K562 (cell line): ENCODE measurements around the gene OBSCN. TPM values are rescaled to one million over a fixed set of nuclear protein-coding genes. Genes with fewer than 3 reads are reported as not detected.

Experiments used
- ATAC-seq: fragments of 200-7000 bp; cut with Tn5 transposase; 3 replicates; pipeline ENCODE4 v1.9.1; 2020; ENCODE audit warnings: moderate library complexity
- BruUV-seq: library from RNA; stranded (reverse); fragments of 400-500 nt; replicated peaks from 2 replicates; lab custom pipeline; 2021; lab: Mats Ljungman, UMichigan
- CTCF ChIA-PET: fragments of 300-600 bp; formaldehyde crosslinking; extraction: SDS; loops from one replicate; lab custom pipeline; 2021; ENCODE audit warnings: low intra/inter-chr PET ratio; lab: Yijun Ruan, JAX
- POLR2A ChIA-PET: fragments of 300-600, 350-650 bp; sonication (Branson Sonifier 250); formaldehyde crosslinking; extraction: SDS; loops from one replicate; lab custom pipeline; 2021; ENCODE audit warnings: antibody characterized with exemption, inconsistent platforms; lab: Yijun Ruan, JAX
- DNase-seq, 4 experiments: peaks; one replicate each; pipeline versions ENCODE4 v3.0.0 to v3.0.0-alpha.2; 2011 to 2018; ENCODE audit warnings: low spot score in 3 of 4, mixed read lengths in 3 of 4; ENCODE audit errors: extremely low read depth in 1 of 4
- FAIRE-seq: peaks from 2 replicates; lab custom pipeline; 2011; peaks lifted over from hg19 to GRCh38; lab: Jason Lieb, UNC
- H2AFZ ChIP-seq: 2 replicates; pipeline ENCODE4 v1.6.0; 2011; ENCODE audit warnings: low read depth, low read length, control low read depth, inconsistent platforms
- H3K27ac ChIP-seq: fragments of 200-600 bp; 3 replicates; pipeline ENCODE4 v1.8.0; 2011; ENCODE audit warnings: low read depth, mild to moderate bottlenecking, control low read depth, inconsistent platforms, low read length, moderate library complexity, mixed read lengths; ENCODE audit errors: extremely low read depth
- H3K27me3 ChIP-seq, 2 experiments: fragments of 300-600 bp in 1 of 2; 2 replicates in 1 of 2; 3 replicates in 1 of 2; pipeline versions ENCODE4 v1.6.0 to v1.8.0; 2011; ENCODE audit warnings: inconsistent platforms in 2 of 2, low read length in 2 of 2, mild to moderate bottlenecking in 1 of 2, mixed read lengths in 1 of 2, moderate library complexity in 1 of 2; ENCODE audit not compliant: control insufficient read depth in 2 of 2, insufficient read depth in 2 of 2
- H3K36me3 ChIP-seq: fragments of 300-600 bp; 3 replicates; pipeline ENCODE4 v1.8.0; 2011; ENCODE audit warnings: mild to moderate bottlenecking, low read length, inconsistent platforms; ENCODE audit not compliant: control insufficient read depth, insufficient read depth
- H3K4me1 ChIP-seq, 2 experiments: fragments of 200-600 bp in 1 of 2; replicated peaks in 1 of 2; 2 replicates in 1 of 2; 3 replicates in 1 of 2; pipeline versions ENCODE4 v1.5.1 to v1.8.0; 2011; ENCODE audit warnings: inconsistent platforms in 2 of 2, low read length in 2 of 2, mild to moderate bottlenecking in 1 of 2, mixed read lengths in 1 of 2, moderate library complexity in 1 of 2; ENCODE audit not compliant: control insufficient read depth in 2 of 2, insufficient read depth in 2 of 2
- H3K4me2 ChIP-seq: 2 replicates; pipeline ENCODE4 v1.6.1; 2011; ENCODE audit warnings: low read length, control low read depth, inconsistent platforms, mixed read lengths; ENCODE audit not compliant: insufficient read depth
- H3K4me3 ChIP-seq: fragments of 200-600 bp; sonication (generic), shearing (Covaris generic); 2 replicates; pipeline ENCODE4 v1.5.1; 2016; ENCODE audit warnings: control low read depth, inconsistent platforms
- H3K79me2 ChIP-seq: fragments of 200-600 bp; 3 replicates; pipeline ENCODE4 v1.8.0; 2011; ENCODE audit warnings: low read length, inconsistent platforms; ENCODE audit not compliant: control insufficient read depth, insufficient read depth
- H3K9ac ChIP-seq, 2 experiments: 2 replicates each; pipeline versions ENCODE4 v1.6.0 to v1.6.1; 2011; ENCODE audit warnings: low read depth in 2 of 2, low read length in 2 of 2, control low read depth in 1 of 2, inconsistent platforms in 1 of 2, mild to moderate bottlenecking in 1 of 2, mixed read lengths in 1 of 2; ENCODE audit not compliant: insufficient read depth in 1 of 2
- H3K9me1 ChIP-seq: one replicate; pipeline ENCODE4 v1.6.0; 2011; ENCODE audit warnings: inconsistent platforms, mild to moderate bottlenecking, low read length, moderate library complexity; ENCODE audit not compliant: control insufficient read depth, insufficient read depth
- H3K9me3 ChIP-seq: replicated peaks from 2 replicates; pipeline ENCODE4 v1.5.1; 2011; ENCODE audit warnings: low read depth, low read length, inconsistent platforms; ENCODE audit not compliant: control insufficient read depth, insufficient read depth
- H4K20me1 ChIP-seq: replicated peaks from 2 replicates; pipeline ENCODE4 v1.6.1; 2011; ENCODE audit warnings: low read length, inconsistent platforms, mixed read lengths; ENCODE audit not compliant: control insufficient read depth, insufficient read depth
- HNRNPL ChIP-seq: fragments of 200-400 bp; formaldehyde crosslinking; IDR thresholded peaks from 2 replicates; pipeline ENCODE4 v1.6.1; 2017; ENCODE audit warnings: low read depth, mild to moderate bottlenecking, low read length
- POLR2G ChIP-seq: fragments of 200-400 bp; formaldehyde crosslinking; IDR thresholded peaks from 2 replicates; pipeline ENCODE4 v1.6.1; 2017; ENCODE audit warnings: low read depth, mild to moderate bottlenecking, antibody characterized with exemption, low read length, moderate library complexity
- RBFOX2 ChIP-seq: fragments of 200-400 bp; formaldehyde crosslinking; IDR thresholded peaks from 2 replicates; pipeline ENCODE4 v1.6.1; 2017; ENCODE audit warnings: low read depth, mild to moderate bottlenecking, low read length, moderate library complexity
- ZNF830 ChIP-seq: fragments of 250-450 bp; sonication (Bioruptor Pico); IDR thresholded peaks from 2 replicates; pipeline ENCODE4 v1.5.0; 2021; ENCODE audit warnings: mild to moderate bottlenecking
- WGBS: fragments of 100-300 bp; shearing (Covaris generic); methylation state at CpG from one replicate; pipeline ENCODE4 v1.1.6; 2016; ENCODE audit warnings: low coverage, mixed read lengths; ENCODE audit not compliant: insufficient coverage; ENCODE audit errors: missing lambda C conversion rate; 5-methylcytosine and 5-hydroxymethylcytosine counted together
- in situ Hi-C: fragments of 300-500 bp; cut with MboI; formaldehyde crosslinking; loops from 4 replicates; pipeline ENCODE4 v1.15.0; 2018; ENCODE audit warnings: inconsistent platforms, mixed read lengths
- intact Hi-C: fragments of 100-400 bp; cut with micrococcal nuclease; formaldehyde crosslinking; loops from 2 replicates; pipeline ENCODE4 v1.14.2; 2022
- polyA plus RNA-seq, 8 experiments: library from polyadenylated mRNA; depleted of rRNA in 4 of 8; stranded (reverse) in 5 of 8; unstranded in 3 of 8; fragments of >200 nt; fragmentation: Nextera tagmentation in 2 of 8; fragmentation: Illumina TruSeq in 1 of 8; extraction: Ambion mirVana in 2 of 8; extraction: Trizol in 1 of 8; gene quantifications; 2 replicates each; pipeline versions ENCODE4 v1.2.1 to v1.2.3, GENCODE V29; 2011 to 2014; ENCODE audit warnings: inconsistent platforms in 1 of 8, missing spikeins in 1 of 8
- total RNA-seq, 7 experiments: library from RNA; depleted of rRNA in 6 of 7; stranded (reverse); fragments of >200 nt in 6 of 7; fragmentation: Illumina TruSeq in 2 of 7; extraction: Trizol in 2 of 7; gene quantifications; 2 replicates each; pipeline versions ENCODE4 v1.2.1 to v1.2.3, GENCODE V29; 2011 to 2021; ENCODE audit warnings: low replicate concordance in 1 of 7
- TF ChIP-seq, protein P1 (sequence below), 2 experiments: fragments of 450-650 bp; IDR thresholded peaks; 2 replicates each; pipeline ENCODE4 v1.6.1; 2018; ENCODE audit warnings: mild to moderate bottlenecking in 2 of 2, low read depth in 1 of 2; ENCODE audit not compliant: partially characterized antibody in 2 of 2
- TF ChIP-seq, protein P2 (sequence below), 3 experiments: IDR thresholded peaks in 2 of 3; conservative IDR thresholded peaks in 1 of 3; 2 replicates each; pipeline ENCODE4 v1.5.1; 2011 to 2012; ENCODE audit warnings: low read length in 3 of 3, mild to moderate bottlenecking in 3 of 3, control low read depth in 2 of 3, improper control_type of control experiment in 1 of 3, inconsistent platforms in 1 of 3, low read depth in 1 of 3, mixed read lengths in 1 of 3, moderate library complexity in 1 of 3; ENCODE audit not compliant: insufficient read depth in 2 of 3
- TF ChIP-seq, protein P3 (sequence below): sonication (generic); formaldehyde crosslinking; IDR thresholded peaks from 2 replicates; pipeline ENCODE4 v1.8.1; 2023; ENCODE audit warnings: mild to moderate bottlenecking, missing genetic modification reagents
- TF ChIP-seq, protein P4 (sequence below): IDR thresholded peaks from 2 replicates; pipeline ENCODE4 v1.6.1; 2011; ENCODE audit warnings: borderline replicate concordance, low read depth, mild to moderate bottlenecking, moderate library complexity, low read length; ENCODE audit not compliant: insufficient read depth, poor library complexity, severe bottlenecking

The OBSCN gene
- total and polyA plus RNA-seq, 9 of the 15 experiments (the other 6 are each of a cell fraction or from before 2014, with no cell fraction given) = 0.18 to 19.7 (median 3.6) TPM

DNA sequence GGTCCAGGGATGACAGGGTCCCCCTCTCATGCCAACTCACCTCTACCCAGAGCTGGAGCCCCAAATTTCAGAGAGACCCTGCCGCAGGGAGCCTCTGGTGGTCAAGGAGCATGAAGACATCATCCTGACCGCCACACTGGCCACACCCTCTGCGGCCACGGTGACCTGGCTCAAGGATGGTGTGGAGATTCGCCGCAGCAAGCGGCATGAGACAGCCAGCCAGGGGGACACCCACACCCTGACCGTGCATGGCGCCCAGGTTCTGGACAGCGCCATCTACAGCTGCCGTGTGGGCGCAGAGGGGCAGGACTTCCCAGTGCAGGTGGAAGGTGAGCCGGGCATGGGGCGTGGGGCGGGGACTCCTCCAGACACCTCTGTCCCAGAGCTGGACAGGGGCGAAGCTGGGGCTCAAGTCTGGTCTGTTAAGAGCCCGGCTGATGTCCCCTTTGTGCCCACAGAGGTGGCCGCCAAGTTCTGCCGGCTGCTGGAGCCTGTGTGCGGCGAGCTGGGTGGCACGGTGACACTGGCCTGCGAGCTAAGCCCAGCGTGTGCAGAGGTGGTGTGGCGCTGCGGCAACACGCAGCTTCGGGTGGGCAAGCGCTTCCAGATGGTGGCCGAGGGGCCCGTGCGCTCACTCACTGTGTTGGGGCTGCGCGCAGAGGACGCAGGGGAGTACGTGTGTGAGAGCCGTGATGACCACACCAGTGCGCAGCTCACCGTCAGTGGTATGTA lies 66.0 kb downstream of the OBSCN start:
- intact Hi-C loops (no loop called here), in situ Hi-C loops (no loop called here)
- H3K9ac ChIP-seq = 0 out of 4 replicates have a peak overlapping the region, but pooled peaks of 1 of the 2 experiments have one; percentile 23
- H3K9me1 ChIP-seq = peaks cover 6% of the 10 kb centered on the region
- CTCF ChIA-PET = no interaction called here
- no peaks in the 10 kb centered on the region for H3K27me3 ChIP-seq
- no peaks in the 10 kb centered on the region for H3K9me3 ChIP-seq
- H2AFZ ChIP-seq = no peak overlapping the region
- peaks cover 2% of the 10 kb centered on the region; the same call in 1 of the 3 replicates for H3K79me2 ChIP-seq
- no TSS peak for BruUV-seq
- WGBS = 83% methylated on average over 39 of the region's 39 CpGs
- no peak overlapping the region for H3K4me3 ChIP-seq
- no peak overlapping the region for H3K4me2 ChIP-seq
- FAIRE-seq = no peak
- DNase-seq = no peak
- POLR2A ChIA-PET = interaction anchor here (0.6 to 0.9 kb wide), 3 partner anchors 10 to 136 kb away, joined by 3 to 4 read pairs (median 3); no protein-coding TSS in a partner anchor
- ATAC-seq = no peak
- no peaks in the 10 kb centered on the region for H4K20me1 ChIP-seq
- H3K4me1 ChIP-seq = peaks cover 5 to 66% of the 10 kb centered on the region in 2 experiments; a peak in 3 of 5 replicates
- no peak overlapping the region for H3K27ac ChIP-seq
- TF ChIP-seq RBFOX2 (peak; percentile 24; the same call in 1 of the 2 replicates), ZNF830 (no peak), HNRNPL (0 out of 2 replicates have a peak, but pooled peaks have one; percentile 34), POLR2G (peak; percentile 40)
- TF ChIP-seq, protein P1, sequence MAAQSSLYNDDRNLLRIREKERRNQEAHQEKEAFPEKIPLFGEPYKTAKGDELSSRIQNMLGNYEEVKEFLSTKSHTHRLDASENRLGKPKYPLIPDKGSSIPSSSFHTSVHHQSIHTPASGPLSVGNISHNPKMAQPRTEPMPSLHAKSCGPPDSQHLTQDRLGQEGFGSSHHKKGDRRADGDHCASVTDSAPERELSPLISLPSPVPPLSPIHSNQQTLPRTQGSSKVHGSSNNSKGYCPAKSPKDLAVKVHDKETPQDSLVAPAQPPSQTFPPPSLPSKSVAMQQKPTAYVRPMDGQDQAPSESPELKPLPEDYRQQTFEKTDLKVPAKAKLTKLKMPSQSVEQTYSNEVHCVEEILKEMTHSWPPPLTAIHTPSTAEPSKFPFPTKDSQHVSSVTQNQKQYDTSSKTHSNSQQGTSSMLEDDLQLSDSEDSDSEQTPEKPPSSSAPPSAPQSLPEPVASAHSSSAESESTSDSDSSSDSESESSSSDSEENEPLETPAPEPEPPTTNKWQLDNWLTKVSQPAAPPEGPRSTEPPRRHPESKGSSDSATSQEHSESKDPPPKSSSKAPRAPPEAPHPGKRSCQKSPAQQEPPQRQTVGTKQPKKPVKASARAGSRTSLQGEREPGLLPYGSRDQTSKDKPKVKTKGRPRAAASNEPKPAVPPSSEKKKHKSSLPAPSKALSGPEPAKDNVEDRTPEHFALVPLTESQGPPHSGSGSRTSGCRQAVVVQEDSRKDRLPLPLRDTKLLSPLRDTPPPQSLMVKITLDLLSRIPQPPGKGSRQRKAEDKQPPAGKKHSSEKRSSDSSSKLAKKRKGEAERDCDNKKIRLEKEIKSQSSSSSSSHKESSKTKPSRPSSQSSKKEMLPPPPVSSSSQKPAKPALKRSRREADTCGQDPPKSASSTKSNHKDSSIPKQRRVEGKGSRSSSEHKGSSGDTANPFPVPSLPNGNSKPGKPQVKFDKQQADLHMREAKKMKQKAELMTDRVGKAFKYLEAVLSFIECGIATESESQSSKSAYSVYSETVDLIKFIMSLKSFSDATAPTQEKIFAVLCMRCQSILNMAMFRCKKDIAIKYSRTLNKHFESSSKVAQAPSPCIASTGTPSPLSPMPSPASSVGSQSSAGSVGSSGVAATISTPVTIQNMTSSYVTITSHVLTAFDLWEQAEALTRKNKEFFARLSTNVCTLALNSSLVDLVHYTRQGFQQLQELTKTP (IDR thresholded peaks at IDR 0.05; ENCODE audit: low read depth in 1 of 2, partially characterized antibody in 2 of 2) = no peak
- TF ChIP-seq, protein P2, sequence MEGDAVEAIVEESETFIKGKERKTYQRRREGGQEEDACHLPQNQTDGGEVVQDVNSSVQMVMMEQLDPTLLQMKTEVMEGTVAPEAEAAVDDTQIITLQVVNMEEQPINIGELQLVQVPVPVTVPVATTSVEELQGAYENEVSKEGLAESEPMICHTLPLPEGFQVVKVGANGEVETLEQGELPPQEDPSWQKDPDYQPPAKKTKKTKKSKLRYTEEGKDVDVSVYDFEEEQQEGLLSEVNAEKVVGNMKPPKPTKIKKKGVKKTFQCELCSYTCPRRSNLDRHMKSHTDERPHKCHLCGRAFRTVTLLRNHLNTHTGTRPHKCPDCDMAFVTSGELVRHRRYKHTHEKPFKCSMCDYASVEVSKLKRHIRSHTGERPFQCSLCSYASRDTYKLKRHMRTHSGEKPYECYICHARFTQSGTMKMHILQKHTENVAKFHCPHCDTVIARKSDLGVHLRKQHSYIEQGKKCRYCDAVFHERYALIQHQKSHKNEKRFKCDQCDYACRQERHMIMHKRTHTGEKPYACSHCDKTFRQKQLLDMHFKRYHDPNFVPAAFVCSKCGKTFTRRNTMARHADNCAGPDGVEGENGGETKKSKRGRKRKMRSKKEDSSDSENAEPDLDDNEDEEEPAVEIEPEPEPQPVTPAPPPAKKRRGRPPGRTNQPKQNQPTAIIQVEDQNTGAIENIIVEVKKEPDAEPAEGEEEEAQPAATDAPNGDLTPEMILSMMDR (IDR thresholded peaks at IDR 0.05 in 2 of 3, conservative IDR thresholded peaks at IDR 0.05 in 1 of 3; ENCODE audit: insufficient read depth in 2 of 3, low read depth in 1 of 3, low read length in 3 of 3) = peak; percentile 1 to 27 (median 23); a peak in 2 of 6 replicates
- TF ChIP-seq, protein P3, sequence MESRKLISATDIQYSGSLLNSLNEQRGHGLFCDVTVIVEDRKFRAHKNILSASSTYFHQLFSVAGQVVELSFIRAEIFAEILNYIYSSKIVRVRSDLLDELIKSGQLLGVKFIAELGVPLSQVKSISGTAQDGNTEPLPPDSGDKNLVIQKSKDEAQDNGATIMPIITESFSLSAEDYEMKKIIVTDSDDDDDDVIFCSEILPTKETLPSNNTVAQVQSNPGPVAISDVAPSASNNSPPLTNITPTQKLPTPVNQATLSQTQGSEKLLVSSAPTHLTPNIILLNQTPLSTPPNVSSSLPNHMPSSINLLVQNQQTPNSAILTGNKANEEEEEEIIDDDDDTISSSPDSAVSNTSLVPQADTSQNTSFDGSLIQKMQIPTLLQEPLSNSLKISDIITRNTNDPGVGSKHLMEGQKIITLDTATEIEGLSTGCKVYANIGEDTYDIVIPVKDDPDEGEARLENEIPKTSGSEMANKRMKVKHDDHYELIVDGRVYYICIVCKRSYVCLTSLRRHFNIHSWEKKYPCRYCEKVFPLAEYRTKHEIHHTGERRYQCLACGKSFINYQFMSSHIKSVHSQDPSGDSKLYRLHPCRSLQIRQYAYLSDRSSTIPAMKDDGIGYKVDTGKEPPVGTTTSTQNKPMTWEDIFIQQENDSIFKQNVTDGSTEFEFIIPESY (CRISPR knock-in tag) = peak; percentile 98
- TF ChIP-seq, protein P4, sequence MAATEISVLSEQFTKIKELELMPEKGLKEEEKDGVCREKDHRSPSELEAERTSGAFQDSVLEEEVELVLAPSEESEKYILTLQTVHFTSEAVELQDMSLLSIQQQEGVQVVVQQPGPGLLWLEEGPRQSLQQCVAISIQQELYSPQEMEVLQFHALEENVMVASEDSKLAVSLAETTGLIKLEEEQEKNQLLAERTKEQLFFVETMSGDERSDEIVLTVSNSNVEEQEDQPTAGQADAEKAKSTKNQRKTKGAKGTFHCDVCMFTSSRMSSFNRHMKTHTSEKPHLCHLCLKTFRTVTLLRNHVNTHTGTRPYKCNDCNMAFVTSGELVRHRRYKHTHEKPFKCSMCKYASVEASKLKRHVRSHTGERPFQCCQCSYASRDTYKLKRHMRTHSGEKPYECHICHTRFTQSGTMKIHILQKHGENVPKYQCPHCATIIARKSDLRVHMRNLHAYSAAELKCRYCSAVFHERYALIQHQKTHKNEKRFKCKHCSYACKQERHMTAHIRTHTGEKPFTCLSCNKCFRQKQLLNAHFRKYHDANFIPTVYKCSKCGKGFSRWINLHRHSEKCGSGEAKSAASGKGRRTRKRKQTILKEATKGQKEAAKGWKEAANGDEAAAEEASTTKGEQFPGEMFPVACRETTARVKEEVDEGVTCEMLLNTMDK = peak; percentile 33
- peaks cover 7% of the 10 kb centered on the region; the same call in 1 of the 3 replicates for H3K36me3 ChIP-seq
